GM23338 (cell line): Measurements from ENCODE around the gene NSF.
"Not testable (repeated sequence)": the region's sequence is repeated elsewhere in the genome, so short reads cannot be mapped to it uniquely, and the experiment has no call there.

Experiments
- CREB1 ChIP-seq: fragments of 250-450 bp; sonication (Bioruptor Pico); IDR thresholded peaks from 2 replicates; pipeline ENCODE4 v1.5.0; 2020; ENCODE audit warnings: low read depth, mild to moderate bottlenecking, moderate library complexity
- CTCF ChIP-seq, 2 experiments: fragments of 200-600 bp in 1 of 2; sonication (generic) in 1 of 2; conservative IDR thresholded peaks; 2 replicates each; pipeline versions ENCODE4 v1.5.1 to v1.6.1; 2016 to 2017; ENCODE audit warnings: antibody characterized with exemption in 2 of 2, low read depth in 2 of 2, mild to moderate bottlenecking in 2 of 2, moderate library complexity in 1 of 2
- ETS1 ChIP-seq: IDR thresholded peaks from 2 replicates; pipeline ENCODE4 v1.6.1; 2016; ENCODE audit warnings: antibody characterized with exemption
- EZH2 ChIP-seq: fragments of 200-600 bp; sonication (generic); IDR thresholded peaks from one replicate; pipeline ENCODE4 v1.8.0; 2017; ENCODE audit warnings: antibody characterized with exemption, mild to moderate bottlenecking, low read depth; ENCODE audit not compliant: unreplicated experiment
- EZH2phosphoT487 ChIP-seq: fragments of 200-600 bp; sonication (generic); IDR thresholded peaks from one replicate; pipeline ENCODE4 v1.8.1; 2018; ENCODE audit warnings: antibody characterized with exemption; ENCODE audit not compliant: unreplicated experiment
- JUNB ChIP-seq: IDR thresholded peaks from one replicate; pipeline ENCODE4 v1.6.1; 2016; ENCODE audit warnings: antibody characterized with exemption; ENCODE audit not compliant: unreplicated experiment
- NANOG ChIP-seq: IDR thresholded peaks from 2 replicates; pipeline ENCODE4 v1.6.1; 2016; ENCODE audit warnings: antibody characterized with exemption, borderline replicate concordance
- POLR2AphosphoS5 ChIP-seq: IDR thresholded peaks from 2 replicates; pipeline ENCODE4 v1.6.1; 2016; ENCODE audit warnings: antibody characterized with exemption, low read depth
- REST ChIP-seq: IDR thresholded peaks from one replicate; pipeline ENCODE4 v1.6.1; 2018; ENCODE audit warnings: antibody characterized with exemption; ENCODE audit not compliant: unreplicated experiment
- STAT1 ChIP-seq: IDR thresholded peaks from one replicate; pipeline ENCODE4 v1.6.1; 2016; ENCODE audit warnings: antibody characterized with exemption; ENCODE audit not compliant: unreplicated experiment
- ZNF114 ChIP-seq: fragments of 250-450 bp; sonication (Bioruptor Pico); IDR thresholded peaks from 2 replicates; pipeline ENCODE4 v1.5.0; 2020; ENCODE audit warnings: mild to moderate bottlenecking, moderate library complexity

- not testable (repeated sequence) for TF ChIP-seq CTCF (conservative IDR thresholded peaks at IDR 0.05; ENCODE audit: low read depth in 2 of 2); EZH2; REST; CREB1; STAT1; POLR2AphosphoS5; EZH2phosphoT487; ETS1; JUNB; ZNF114 (CRISPR knock-in tag); NANOG
These were observed at the start of gene NSF for GRCh38 chr17:46590157-46591146.
